ENCODE measurements around the gene C18orf32. TPM values are rescaled to one million over a fixed set of nuclear protein-coding genes. Genes with fewer than 3 reads are reported as not detected.

C18orf32 gene
- total and polyA plus RNA-seq, 4 donors, result 37.9 to 53.3 (median 44.8) TPM

- no peak overlapping the region for H3K27ac ChIP-seq (ENCODE audit: low read depth in 1 of 2, low read length in 2 of 2)
- intact Hi-C loops (cut with DNase I), result loop anchor here in 1 of 2 donors (10.0 kb wide), 1 partner anchor 790 kb away; the partner anchor contains the start of genes CXXC1 and MBD1
- ATAC-seq (ENCODE audit: low FRiP score) (no peak), DNase-seq (no peak)
- no peaks in the 10 kb centered on the region for H3K9me3 ChIP-seq (ENCODE audit: control insufficient read depth, low read length)
- H3K36me3 ChIP-seq (ENCODE audit: control insufficient read depth in 1 of 2, insufficient read depth in 2 of 2, low read length in 1 of 2), result no peaks in the 10 kb centered on the region
- H3K4me1 ChIP-seq (ENCODE audit: control insufficient read depth in 1 of 2, insufficient read depth in 2 of 2, low read length in 2 of 2), result no peaks in the 10 kb centered on the region
- H3K4me3 ChIP-seq (ENCODE audit: low read length in 2 of 2), result no peak overlapping the region
- WGBS, 2 donors, result 74 to 86% methylated on average over 2 of the region's 2 CpGs
- H3K27me3 ChIP-seq (ENCODE audit: control insufficient read depth in 1 of 2, insufficient read depth in 2 of 2, low read length in 1 of 2), result no peaks in the 10 kb centered on the region
Measured at GRCh38 chr18:49494660-49495059, 7.6 kb upstream of the C18orf32 start.

- Histone ChIP-seq H3K4me1 (ENCODE audit: control insufficient read depth in 1 of 2, insufficient read depth in 2 of 2, low read length in 2 of 2) (no peaks in the 10 kb centered on the region), H3K36me3 (ENCODE audit: control insufficient read depth in 1 of 2, insufficient read depth in 2 of 2, low read length in 1 of 2) (peaks cover 0 to 2% of the 10 kb centered on the region in 2 donors), H3K27ac (ENCODE audit: low read depth in 1 of 2, low read length in 2 of 2) (no peak overlapping the region), H3K9me3 (ENCODE audit: control insufficient read depth, low read length) (no peaks in the 10 kb centered on the region), H3K27me3 (ENCODE audit: control insufficient read depth in 1 of 2, insufficient read depth in 2 of 2, low read length in 1 of 2) (no peaks in the 10 kb centered on the region), H3K4me3 (ENCODE audit: low read length in 2 of 2) (no peak overlapping the region)
- 51 to 54% methylated on average over 6 of the region's 6 CpGs for WGBS, 2 donors
- intact Hi-C loops (cut with DNase I), result loop anchor here in 1 of 2 donors (10.0 kb wide), 1 partner anchor 792 kb away; the partner anchor contains the start of genes CXXC1 and MBD1
- no peak for DNase-seq
- ATAC-seq (ENCODE audit: low FRiP score), result no peak
Measured at GRCh38 chr18:49492694-49493033, 5.6 kb upstream of the C18orf32 start.

DNA sequence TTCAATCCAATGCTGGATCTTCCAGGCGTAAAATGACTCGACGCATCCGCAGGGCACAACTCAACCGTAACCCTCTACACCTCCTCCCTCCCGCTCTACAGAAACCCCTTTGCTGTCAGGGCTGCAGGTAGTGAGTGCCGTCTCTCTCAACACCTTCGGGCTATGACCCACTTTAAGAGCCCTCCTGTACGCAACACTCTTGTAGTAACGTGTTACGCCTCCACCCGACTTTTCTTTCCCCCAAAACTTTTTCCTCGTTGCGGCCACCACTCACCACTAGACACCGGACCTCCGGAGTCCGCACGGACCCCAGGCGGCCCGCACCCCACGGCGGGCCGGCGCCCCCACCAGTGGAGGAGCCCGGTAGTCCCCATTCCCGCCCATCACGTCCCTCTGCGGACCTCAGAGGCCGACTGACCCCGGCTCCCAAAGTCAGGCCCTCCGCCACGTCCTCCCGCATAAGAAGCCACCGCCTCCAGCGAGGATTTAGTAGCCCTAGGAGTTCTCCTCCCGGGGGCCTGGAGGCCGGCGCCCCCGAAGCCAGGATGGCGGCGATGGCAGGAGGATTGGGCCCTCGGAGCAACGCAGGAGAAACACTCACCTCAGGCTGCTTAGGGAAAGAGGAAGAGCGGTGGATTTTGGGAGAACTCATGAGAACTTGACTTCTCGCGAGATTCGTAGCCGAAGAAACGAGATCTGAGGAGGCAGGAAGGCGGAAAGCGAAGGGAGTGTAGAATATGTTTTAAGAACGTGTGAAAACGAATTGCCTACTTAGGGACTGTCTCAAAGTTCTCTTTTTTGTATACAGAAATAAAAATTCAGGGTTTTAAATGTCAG lies 5.0 kb upstream of the C18orf32 start, which contains the start of gene RPL17:
TSS of gene RPL17 (minus strand) at position 609 of the 837 bp plus-strand sequence.
- no peaks in the 10 kb centered on the region for H3K9me3 ChIP-seq (ENCODE audit: control insufficient read depth, low read length)
- ATAC-seq (ENCODE audit: low FRiP score) (peak; percentile 97), DNase-seq (peak; percentile 88 to 93)
- intact Hi-C loops (cut with DNase I), result loop anchor here in 1 of 2 donors (10.0 kb wide), 1 partner anchor 793 kb away; the partner anchor contains the start of genes CXXC1 and MBD1
- no peaks in the 10 kb centered on the region for H3K27me3 ChIP-seq (ENCODE audit: control insufficient read depth in 1 of 2, insufficient read depth in 2 of 2, low read length in 1 of 2)
- H3K36me3 ChIP-seq (ENCODE audit: control insufficient read depth in 1 of 2, insufficient read depth in 2 of 2, low read length in 1 of 2), result peaks cover 0 to 2% of the 10 kb centered on the region in 2 donors
- peak within 1 kb of the TSS; percentile 40 to 79 for H3K4me3 ChIP-seq (ENCODE audit: low read length in 2 of 2)
- H3K4me1 ChIP-seq (ENCODE audit: control insufficient read depth in 1 of 2, insufficient read depth in 2 of 2, low read length in 2 of 2), result no peaks in the 10 kb centered on the region
- WGBS, 2 donors, result 0 to 1% methylated on average over 53 of the region's 53 CpGs
- H3K27ac ChIP-seq (ENCODE audit: low read depth in 1 of 2, low read length in 2 of 2), result peak within 1 kb of the TSS; percentile 28 to 62

- intact Hi-C loops (cut with DNase I), result loop anchor here in 1 of 2 donors (10.0 kb wide), 1 partner anchor 793 kb away; the partner anchor contains the start of genes CXXC1 and MBD1
- DNase-seq (no peak), ATAC-seq (ENCODE audit: low FRiP score) (no peak)
- H3K27ac ChIP-seq (ENCODE audit: low read depth in 1 of 2, low read length in 2 of 2), result peak overlapping the region in 1 of 2 donors; percentile 62
- 27 to 28% methylated on average over 7 of the region's 7 CpGs for WGBS, 2 donors
- no peaks in the 10 kb centered on the region for H3K9me3 ChIP-seq (ENCODE audit: control insufficient read depth, low read length)
- peak overlapping the region; percentile 40 to 79 for H3K4me3 ChIP-seq (ENCODE audit: low read length in 2 of 2)
- no peaks in the 10 kb centered on the region for H3K4me1 ChIP-seq (ENCODE audit: control insufficient read depth in 1 of 2, insufficient read depth in 2 of 2, low read length in 2 of 2)
- H3K27me3 ChIP-seq (ENCODE audit: control insufficient read depth in 1 of 2, insufficient read depth in 2 of 2, low read length in 1 of 2), result no peaks in the 10 kb centered on the region
- H3K36me3 ChIP-seq (ENCODE audit: control insufficient read depth in 1 of 2, insufficient read depth in 2 of 2, low read length in 1 of 2), result peaks cover 0 to 2% of the 10 kb centered on the region in 2 donors
Measured at GRCh38 chr18:49491534-49491856, 4.5 kb upstream of the C18orf32 start.

DNA sequence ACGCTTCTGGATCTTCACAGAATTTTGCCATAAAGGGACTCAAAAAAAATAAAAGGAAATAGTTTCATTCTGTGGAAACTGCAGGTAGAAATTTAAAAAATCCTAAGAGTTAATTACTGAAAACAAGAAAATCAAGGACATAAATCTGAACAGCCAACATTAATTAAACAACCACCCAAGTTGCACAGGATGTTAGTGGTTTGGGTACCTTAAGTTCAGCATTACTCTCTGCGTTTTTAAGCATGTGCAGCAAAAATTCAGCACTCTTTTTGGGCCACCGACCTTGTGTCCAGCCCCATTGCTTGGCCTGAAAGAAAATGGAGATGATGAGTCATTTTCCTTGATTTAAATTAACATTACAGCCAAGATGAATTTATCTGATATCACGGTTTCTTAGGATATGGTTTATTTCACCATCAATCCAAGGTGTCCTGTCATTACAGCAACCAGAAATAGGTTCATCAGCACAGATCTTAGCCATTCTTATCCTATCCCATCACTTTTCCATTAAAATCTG lies 3.3 kb upstream of the C18orf32 start:
- Histone ChIP-seq H3K27ac (ENCODE audit: low read depth in 1 of 2, low read length in 2 of 2) (no peak overlapping the region), H3K36me3 (ENCODE audit: control insufficient read depth in 1 of 2, insufficient read depth in 2 of 2, low read length in 1 of 2) (peaks cover 0 to 2% of the 10 kb centered on the region in 2 donors), H3K4me1 (ENCODE audit: control insufficient read depth in 1 of 2, insufficient read depth in 2 of 2, low read length in 2 of 2) (peaks cover 0 to 2% of the 10 kb centered on the region in 2 donors), H3K9me3 (ENCODE audit: control insufficient read depth, low read length) (no peaks in the 10 kb centered on the region), H3K4me3 (ENCODE audit: low read length in 2 of 2) (no peak overlapping the region), H3K27me3 (ENCODE audit: control insufficient read depth in 1 of 2, insufficient read depth in 2 of 2, low read length in 1 of 2) (no peaks in the 10 kb centered on the region)
- DNase-seq (no peak), ATAC-seq (ENCODE audit: low FRiP score) (no peak)
- intact Hi-C loops (cut with DNase I), result loop anchor here in 1 of 2 donors (10.0 kb wide), 1 partner anchor 794 kb away; the partner anchor contains the start of genes CXXC1 and MBD1
- WGBS, 2 donors, result 65 to 69% methylated on average over 4 of the region's 4 CpGs

- intact Hi-C loops (cut with DNase I), result no loop called here
- H3K9me3 ChIP-seq (ENCODE audit: control insufficient read depth, low read length), result no peaks in the 10 kb centered on the region
- peak overlapping the region; percentile 90 to 95 for H3K27ac ChIP-seq (ENCODE audit: low read depth in 1 of 2, low read length in 2 of 2)
- ATAC-seq (ENCODE audit: low FRiP score) (no peak), DNase-seq (no peak)
- 65 to 70% methylated on average over 8 of the region's 8 CpGs for WGBS, 2 donors
- peak overlapping the region in 1 of 2 donors; percentile 29 for H3K4me3 ChIP-seq (ENCODE audit: low read length in 2 of 2)
- peaks cover 0 to 2% of the 10 kb centered on the region in 2 donors for H3K4me1 ChIP-seq (ENCODE audit: control insufficient read depth in 1 of 2, insufficient read depth in 2 of 2, low read length in 2 of 2)
- peaks cover 0 to 2% of the 10 kb centered on the region in 2 donors for H3K36me3 ChIP-seq (ENCODE audit: control insufficient read depth in 1 of 2, insufficient read depth in 2 of 2, low read length in 1 of 2)
- H3K27me3 ChIP-seq (ENCODE audit: control insufficient read depth in 1 of 2, insufficient read depth in 2 of 2, low read length in 1 of 2), result no peaks in the 10 kb centered on the region
Measured at GRCh38 chr18:49487711-49488310, 777 bp upstream of the C18orf32 start.

- Histone ChIP-seq H3K9me3 (ENCODE audit: control insufficient read depth, low read length) (no peaks in the 10 kb centered on the region), H3K27me3 (ENCODE audit: control insufficient read depth in 1 of 2, insufficient read depth in 2 of 2, low read length in 1 of 2) (no peaks in the 10 kb centered on the region), H3K4me1 (ENCODE audit: control insufficient read depth in 1 of 2, insufficient read depth in 2 of 2, low read length in 2 of 2) (peaks cover 0 to 2% of the 10 kb centered on the region in 2 donors), H3K36me3 (ENCODE audit: control insufficient read depth in 1 of 2, insufficient read depth in 2 of 2, low read length in 1 of 2) (peaks cover 0 to 2% of the 10 kb centered on the region in 2 donors), H3K4me3 (ENCODE audit: low read length in 2 of 2) (peak overlapping the region; percentile 89 to 97), H3K27ac (ENCODE audit: low read depth in 1 of 2, low read length in 2 of 2) (peak overlapping the region; percentile 83 to 95)
- intact Hi-C loops (cut with DNase I), result no loop called here
- ATAC-seq (ENCODE audit: low FRiP score) (no peak), DNase-seq (no peak)
- 1% methylated on average over 10 of the region's 10 CpGs for WGBS, 2 donors
Measured at GRCh38 chr18:49486606-49486952, 455 bp downstream of the C18orf32 start.

- no peaks in the 10 kb centered on the region for H3K27me3 ChIP-seq (ENCODE audit: control insufficient read depth in 1 of 2, insufficient read depth in 2 of 2, low read length in 1 of 2)
- ATAC-seq (ENCODE audit: low FRiP score), result no peak
- 26 to 32% methylated on average over 8 of the region's 8 CpGs for WGBS, 2 donors
- no peaks in the 10 kb centered on the region for H3K9me3 ChIP-seq (ENCODE audit: control insufficient read depth, low read length)
- intact Hi-C loops (cut with DNase I), result no loop called here
- no peak overlapping the region for H3K27ac ChIP-seq (ENCODE audit: low read depth in 1 of 2, low read length in 2 of 2)
- peaks cover 0 to 2% of the 10 kb centered on the region in 2 donors for H3K36me3 ChIP-seq (ENCODE audit: control insufficient read depth in 1 of 2, insufficient read depth in 2 of 2, low read length in 1 of 2)
- no peak for DNase-seq
- peak overlapping the region; percentile 19 to 97 for H3K4me3 ChIP-seq (ENCODE audit: low read length in 2 of 2)
- H3K4me1 ChIP-seq (ENCODE audit: control insufficient read depth in 1 of 2, insufficient read depth in 2 of 2, low read length in 2 of 2), result peaks cover 0 to 2% of the 10 kb centered on the region in 2 donors
Measured at GRCh38 chr18:49486134-49486533, 900 bp downstream of the C18orf32 start.
